Activated T-helper 1 cell treated with anti-CD3 and anti-CD28 coated beads, Interleukin-2, amount 50 U/mL, for 16 hours (primary cell): ENCODE data around the gene FBXW2.
"Not testable (repeated sequence)": the region's sequence is repeated elsewhere in the genome, so short reads cannot be mapped to it uniquely, and the experiment has no call there.

ENCODE experiments used
- DNase-seq, 2 donors: peaks; one replicate each; pipeline ENCODE4 v3.0.0-alpha.2; 2020; ENCODE audit warnings: low read depth in 1 of 2, low spot score in 1 of 2

FBXW2 gene

GRCh38 chr9:120746366-120746765 lies 46.9 kb downstream of the FBXW2 start:
- DNase-seq, result not testable (repeated sequence)

GRCh38 chr9:120745278-120745677 lies 47.9 kb downstream of the FBXW2 start:
- no peak for DNase-seq

- no peak for DNase-seq
Measured at GRCh38 chr9:120742951-120743416, 50.2 kb downstream of the FBXW2 start.

GRCh38 chr9:120741701-120742100 lies 51.5 kb downstream of the FBXW2 start:
- no peak for DNase-seq

- no peak for DNase-seq
Measured at GRCh38 chr9:120741191-120741590, 52.0 kb downstream of the FBXW2 start.

- no peak for DNase-seq
Measured at GRCh38 chr9:120740132-120740531, 53.1 kb downstream of the FBXW2 start.

GRCh38 chr9:120737416-120738165 lies 55.6 kb downstream of the FBXW2 start:
- no peak for DNase-seq

- no peak for DNase-seq
Measured at GRCh38 chr9:120736881-120737280, 56.3 kb downstream of the FBXW2 start.

- DNase-seq, result no peak
Measured at GRCh38 chr9:120735415-120736126, 57.6 kb downstream of the FBXW2 start.

GRCh38 chr9:120734607-120735410 lies 58.4 kb downstream of the FBXW2 start:
- DNase-seq, result no peak

GRCh38 chr9:120733190-120733589 lies 60.0 kb downstream of the FBXW2 start:
- no peak for DNase-seq

GRCh38 chr9:120730654-120731514 lies 62.3 kb downstream of the FBXW2 start:
- no peak for DNase-seq

- DNase-seq, result no peak
Measured at GRCh38 chr9:120729791-120730241, 63.4 kb downstream of the FBXW2 start.

- DNase-seq, result no peak
Measured at GRCh38 chr9:120726484-120726883, 66.7 kb downstream of the FBXW2 start.

GRCh38 chr9:120725907-120726306 lies 67.3 kb downstream of the FBXW2 start:
- DNase-seq, result no peak

GRCh38 chr9:120724757-120725400 lies 68.3 kb downstream of the FBXW2 start:
- no peak for DNase-seq

GRCh38 chr9:120723565-120723964 lies 69.7 kb downstream of the FBXW2 start:
- DNase-seq, result no peak

GRCh38 chr9:120720404-120720803 lies 72.8 kb downstream of the FBXW2 start:
- no peak for DNase-seq

GRCh38 chr9:120718316-120718715 lies 74.9 kb downstream of the FBXW2 start:
- no peak for DNase-seq

GRCh38 chr9:120717176-120717575 lies 76.0 kb downstream of the FBXW2 start:
- DNase-seq, result no peak
